Calu3 (cell line): Measurements from ENCODE around the gene ACTR2. TPM values are rescaled to one million over a fixed set of nuclear protein-coding genes. Genes with fewer than 3 reads are reported as not detected.
A peak's percentile ranks its signal among the peaks of the same experiment; 100 is the strongest.

Source experiments
- BruUV-seq: library from RNA; stranded (reverse); fragments of 400-500 nt; replicated peaks from 2 replicates; lab custom pipeline; 2021; lab: Mats Ljungman, UMichigan
- CTCF ChIA-PET: fragments of 300-600 bp; sonication (Branson Sonifier 250); formaldehyde crosslinking; loops from one replicate; lab custom pipeline; 2022; ENCODE audit warnings: antibody characterized with exemption; lab: Charles Lee
- DNase-seq: peaks from one replicate; pipeline ENCODE4 v3.0.0; 2022
- H3K27ac Mint-ChIP-seq: one replicate; pipeline ENCODE4 v1.8.0; 2022; ENCODE audit warnings: mixed read lengths; ENCODE audit not compliant: unreplicated experiment
- H3K27me3 Mint-ChIP-seq: one replicate; pipeline ENCODE4 v1.8.0; 2022; ENCODE audit warnings: mixed read lengths; ENCODE audit not compliant: unreplicated experiment
- H3K36me3 Mint-ChIP-seq: one replicate; pipeline ENCODE4 v1.8.0; 2022; ENCODE audit warnings: mild to moderate bottlenecking, moderate library complexity, mixed read lengths; ENCODE audit not compliant: insufficient read depth, unreplicated experiment
- H3K4me1 Mint-ChIP-seq: one replicate; pipeline ENCODE4 v1.8.0; 2022; ENCODE audit warnings: mild to moderate bottlenecking, low read depth, mixed read lengths; ENCODE audit not compliant: unreplicated experiment
- H3K4me3 Mint-ChIP-seq: one replicate; pipeline ENCODE4 v1.8.0; 2022; ENCODE audit warnings: mild to moderate bottlenecking, low read depth, moderate library complexity, mixed read lengths; ENCODE audit not compliant: unreplicated experiment
- H3K9me3 Mint-ChIP-seq: one replicate; pipeline ENCODE4 v1.8.0; 2022; ENCODE audit warnings: low read depth, mixed read lengths; ENCODE audit not compliant: unreplicated experiment
- CTCF ChIP-seq: fragments of 200-600 bp; IDR thresholded peaks from one replicate; pipeline ENCODE4 v1.8.0; 2022; ENCODE audit warnings: antibody characterized with exemption; ENCODE audit not compliant: unreplicated experiment
- intact Hi-C: fragments of 100-400 bp; cut with micrococcal nuclease; formaldehyde crosslinking; loops from one replicate; pipeline ENCODE4 v1.10.0; 2022; ENCODE audit not compliant: unreplicated experiment
- total RNA-seq: library from RNA; stranded (reverse); gene quantifications from 2 replicates; pipeline ENCODE4 v1.2.3, GENCODE V29; 2022

Gene ACTR2
- total RNA-seq, 1 experiment from 2014 or later = 240 TPM

DNA sequence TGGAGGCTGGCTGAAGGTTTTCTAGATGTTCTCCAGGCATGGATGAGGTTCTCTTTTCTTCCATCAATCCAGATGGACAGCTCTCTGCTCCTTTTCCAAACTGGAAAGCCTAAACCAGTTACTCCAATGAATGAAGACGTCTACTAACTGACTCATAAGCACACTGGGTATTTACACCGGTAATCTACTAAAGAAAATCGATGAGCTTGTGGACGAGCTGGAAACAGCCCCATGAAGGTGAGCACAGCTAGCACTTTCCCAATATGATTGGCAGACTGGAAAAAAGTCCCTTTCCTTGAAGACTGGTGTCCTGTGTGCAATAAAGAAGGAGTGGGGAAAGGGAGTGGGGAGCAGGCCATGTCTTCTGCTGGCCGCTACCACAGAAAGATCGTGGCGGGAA is 84.0 kb downstream of the ACTR2 start:
- no peak for DNase-seq
- TF ChIP-seq CTCF = no peak
- H3K27ac Mint-ChIP-seq = no peak overlapping the region
- H3K27me3 Mint-ChIP-seq = no peaks in the 10 kb centered on the region
- CTCF ChIA-PET = no interaction called here
- no peaks in the 10 kb centered on the region for H3K4me1 Mint-ChIP-seq
- no peak overlapping the region for H3K4me3 Mint-ChIP-seq
- intact Hi-C loops = no loop called here
- BruUV-seq = no TSS peak
- no peaks in the 10 kb centered on the region for H3K9me3 Mint-ChIP-seq
- H3K36me3 Mint-ChIP-seq = peaks cover 11% of the 10 kb centered on the region

- no peak for DNase-seq
- BruUV-seq = no TSS peak
- peaks cover 11% of the 10 kb centered on the region for H3K36me3 Mint-ChIP-seq
- CTCF ChIA-PET = no interaction called here
- TF ChIP-seq CTCF = no peak
- intact Hi-C loops = no loop called here
- H3K9me3 Mint-ChIP-seq = no peaks in the 10 kb centered on the region
- H3K4me1 Mint-ChIP-seq = no peaks in the 10 kb centered on the region
- peak overlapping the region; percentile 9 for H3K27ac Mint-ChIP-seq
- no peak overlapping the region for H3K4me3 Mint-ChIP-seq
- H3K27me3 Mint-ChIP-seq = no peaks in the 10 kb centered on the region
Observed at GRCh38 chr2:65313126-65313953, 85.7 kb downstream of the ACTR2 start.

DNA sequence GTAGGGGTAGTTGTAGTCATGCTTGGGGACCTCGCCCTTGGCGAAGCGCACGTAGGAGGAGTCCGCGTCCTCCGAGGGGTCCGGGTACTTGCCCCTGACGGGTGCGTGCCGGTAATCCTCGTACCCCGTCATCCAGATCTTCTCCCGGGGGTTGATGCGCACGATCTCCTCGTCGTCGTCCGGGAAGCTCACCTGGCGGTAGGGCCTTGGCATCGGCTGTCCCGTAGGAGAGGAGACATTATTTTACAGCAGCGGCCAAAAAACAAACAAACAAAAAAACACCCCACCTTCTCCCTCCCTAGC is 86.3 kb downstream of the ACTR2 start:
- Mint-ChIP-seq H3K9me3 (no peaks in the 10 kb centered on the region), H3K36me3 (peaks cover 11% of the 10 kb centered on the region), H3K4me3 (no peak overlapping the region), H3K27ac (no peak overlapping the region), H3K4me1 (no peaks in the 10 kb centered on the region), H3K27me3 (no peaks in the 10 kb centered on the region)
- BruUV-seq = no TSS peak
- intact Hi-C loops = no loop called here
- no peak for DNase-seq
- CTCF ChIA-PET = no interaction called here
- no peak for TF ChIP-seq CTCF

DNA sequence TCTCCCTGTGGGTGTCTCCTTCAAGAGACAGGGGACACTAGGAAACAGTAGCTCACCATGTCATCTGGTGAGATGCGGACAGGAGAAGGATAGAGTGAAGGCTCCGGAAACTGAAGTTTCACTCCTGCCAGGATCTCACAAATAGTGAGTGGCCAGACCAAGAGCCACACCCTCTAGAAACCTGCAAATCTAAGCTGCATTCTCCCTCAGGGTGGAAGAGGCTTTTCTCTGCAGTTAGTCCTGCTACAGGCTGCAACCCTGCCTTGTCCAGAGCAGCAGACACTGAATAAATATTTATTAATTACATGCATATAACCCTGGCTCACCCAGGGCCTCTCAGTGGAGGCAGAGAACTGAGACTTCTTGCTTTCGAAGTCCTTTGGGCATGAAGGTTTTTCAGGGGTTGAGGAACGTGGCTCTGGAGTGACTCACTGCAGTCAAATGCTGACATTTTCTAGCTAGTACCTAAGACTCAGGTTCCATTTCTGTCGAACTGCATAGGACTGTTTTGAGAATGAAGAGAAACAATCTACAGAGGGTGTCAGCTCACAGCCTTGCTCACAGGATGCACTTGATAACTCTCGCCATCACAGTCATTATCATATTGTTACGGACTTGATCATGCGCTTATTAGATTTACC is 87.3 kb downstream of the ACTR2 start:
- intact Hi-C loops = no loop called here
- no TSS peak for BruUV-seq
- Mint-ChIP-seq H3K4me1 (peaks cover 10% of the 10 kb centered on the region), H3K9me3 (no peaks in the 10 kb centered on the region), H3K4me3 (no peak overlapping the region), H3K27ac (no peak overlapping the region), H3K36me3 (peaks cover 16% of the 10 kb centered on the region), H3K27me3 (no peaks in the 10 kb centered on the region)
- CTCF ChIA-PET = no interaction called here
- DNase-seq = no peak
- TF ChIP-seq CTCF = no peak
